ENCODE data around the gene GNA15. TPM values are rescaled to one million over a fixed set of nuclear protein-coding genes. Genes with fewer than 3 reads are reported as not detected.

The GNA15 gene
- total and polyA plus RNA-seq, 2 of the 8 experiments (the other 6 are each of a cell fraction or from before 2014, with no cell fraction given): 0.26 to 0.45 TPM

GRCh38 chr19:3123088-3123721, 12.6 kb upstream of the GNA15 start:
- DNase-seq (ENCODE audit: low read depth in 1 of 2, low spot score in 2 of 2): no peak
- no peak for TF ChIP-seq POLR2A (IDR thresholded peaks at IDR 0.05; ENCODE audit: control extremely low read depth in 1 of 2, low read depth in 2 of 2, low read length in 2 of 2)
- TF ChIP-seq YY1 (IDR thresholded peaks at IDR 0.05; ENCODE audit: low read depth, low read length): no peak
- TF ChIP-seq BRCA1 (IDR thresholded peaks at IDR 0.05; ENCODE audit: low read depth, low read length): no peak
- no peak for TF ChIP-seq EZH2 (IDR thresholded peaks at IDR 0.05; ENCODE audit: low read depth, low read length, severe bottlenecking)
- TF ChIP-seq SUZ12 (IDR thresholded peaks at IDR 0.05; ENCODE audit: low read length): no peak
- no peak for TF ChIP-seq SIN3A (conservative IDR thresholded peaks at IDR 0.05 in 1 of 2, IDR thresholded peaks at IDR 0.05 in 1 of 2; ENCODE audit: low read depth in 1 of 2, low read length in 2 of 2)
- no peak for TF ChIP-seq RFX5 (IDR thresholded peaks at IDR 0.05; ENCODE audit: borderline replicate concordance, low read depth, low read length)
- no peak for TF ChIP-seq SAP30 (IDR thresholded peaks at IDR 0.05; ENCODE audit: insufficient read depth, insufficient replicate concordance, low read length)
- no peak for TF ChIP-seq CTBP2 (IDR thresholded peaks at IDR 0.05; ENCODE audit: borderline replicate concordance, insufficient read depth, insufficient read length, low read length)
- TF ChIP-seq SP1 (IDR thresholded peaks at IDR 0.05; ENCODE audit: low read depth, low read length): no peak
- TF ChIP-seq SRF (IDR thresholded peaks at IDR 0.05; ENCODE audit: low read depth, low read length): no peak
- TF ChIP-seq CBX8 (IDR thresholded peaks at IDR 0.05; ENCODE audit: borderline replicate concordance, low read depth, low read length): no peak
- TF ChIP-seq SIRT6 (IDR thresholded peaks at IDR 0.05; ENCODE audit: low read length): no peak

More at GRCh38 chr19:3123088-3123721, 12.6 kb upstream of the GNA15 start:
- POLR2A ChIA-PET (ENCODE audit: partially characterized antibody): no interaction called here
- CTCF ChIA-PET (ENCODE audit: partially characterized antibody): interaction anchor here (1.3 to 10.8 kb wide), 6 partner anchors 13 to 168 kb away, joined by 3 to 166 read pairs (median 23); no protein-coding TSS in a partner anchor
- Histone ChIP-seq H3K4ac (replicated peaks; ENCODE audit: insufficient read length, low read depth, low read length) (no peak overlapping the region), H2BK120ac (replicated peaks; ENCODE audit: low read depth, low read length) (no peak overlapping the region), H2AFZ (ENCODE audit: low read length) (no peak overlapping the region), H3K14ac (ENCODE audit: insufficient read length) (no peak overlapping the region), H3K23ac (ENCODE audit: insufficient read length) (no peak overlapping the region), H3K79me1 (ENCODE audit: low read depth, low read length) (no peaks in the 10 kb centered on the region), H3K27ac (ENCODE audit: low read depth, low read length) (no peak overlapping the region), H3K9me3 (ENCODE audit: insufficient read depth in 2 of 2, low read depth in 1 of 2, low read length in 1 of 2) (no peaks in the 10 kb centered on the region), H3K36me3 (ENCODE audit: control insufficient read depth in 2 of 4, insufficient read depth in 4 of 4, low read length in 3 of 4) (no peaks in the 10 kb centered on the region; a peak in 1 of 8 replicates), H3K56ac (replicated peaks; ENCODE audit: insufficient read length, low read depth, low read length) (no peak overlapping the region), H3K4me1 (replicated peaks in 1 of 4; ENCODE audit: control insufficient read depth in 3 of 4, insufficient read depth in 4 of 4, low read length in 3 of 4) (no peaks in the 10 kb centered on the region), H4K8ac (ENCODE audit: extremely low read depth, insufficient read depth, low read length) (no peak overlapping the region), H2BK12ac (ENCODE audit: low read depth, low read length) (no peak overlapping the region), H3K9ac (replicated peaks in 1 of 4; ENCODE audit: extremely low read depth in 1 of 4, low read depth in 3 of 4, low read length in 3 of 4) (no peak overlapping the region), H3K4me2 (ENCODE audit: insufficient read depth in 1 of 2, low read depth in 2 of 2, low read length in 2 of 2) (no peak overlapping the region), H3K27me3 (replicated peaks in 1 of 4; ENCODE audit: control insufficient read depth in 3 of 4, extremely low read depth in 1 of 4, insufficient read depth in 3 of 4, low read length in 3 of 4) (no peaks in the 10 kb centered on the region), H4K5ac (ENCODE audit: insufficient read length, low read depth, low read length) (no peak overlapping the region), H2BK20ac (ENCODE audit: low read length) (no peak overlapping the region), H3K23me2 (ENCODE audit: low read depth, low read length) (no peaks in the 10 kb centered on the region), H2BK5ac (ENCODE audit: low read depth, low read length) (no peak overlapping the region), H4K20me1 (replicated peaks in 1 of 2; ENCODE audit: control insufficient read depth in 1 of 2, insufficient read depth in 2 of 2, low read length in 2 of 2) (no peaks in the 10 kb centered on the region), H3K79me2 (ENCODE audit: control insufficient read depth in 1 of 2, insufficient read depth in 2 of 2, low read length in 2 of 2) (no peaks in the 10 kb centered on the region), H2BK15ac (ENCODE audit: low read length) (no peak overlapping the region), H3K18ac (ENCODE audit: extremely low read depth, low read length) (no peak overlapping the region), H4K91ac (replicated peaks; ENCODE audit: insufficient read length, low read length) (no peak overlapping the region), H2AK5ac (ENCODE audit: low read depth, low read length) (no peak overlapping the region), H3K4me3 (ENCODE audit: extremely low read depth in 1 of 4, insufficient read depth in 2 of 4, low read depth in 3 of 4, low read length in 4 of 4) (no peak overlapping the region)
- WGBS, 2 experiments (ENCODE audit: extremely low coverage in 1 of 2, insufficient coverage in 1 of 2, insufficient read length in 1 of 2, insufficient replicate concordance in 2 of 2, low coverage in 1 of 2, low lambda C conversion rate in 2 of 2, missing lambda C conversion rate in 1 of 2): 94% methylated on average over 27 of the region's 29 CpGs; no CpG with 5 or more reads in 1 of the 2 experiments
- no peak for FAIRE-seq
